ENCODE data around the gene MEF2C. TPM values are rescaled to one million over a fixed set of nuclear protein-coding genes. Genes with fewer than 3 reads are reported as not detected.

MEF2C gene
- polyA plus RNA-seq, 1 donor from 2014 or later, result 30.2 TPM

DNA sequence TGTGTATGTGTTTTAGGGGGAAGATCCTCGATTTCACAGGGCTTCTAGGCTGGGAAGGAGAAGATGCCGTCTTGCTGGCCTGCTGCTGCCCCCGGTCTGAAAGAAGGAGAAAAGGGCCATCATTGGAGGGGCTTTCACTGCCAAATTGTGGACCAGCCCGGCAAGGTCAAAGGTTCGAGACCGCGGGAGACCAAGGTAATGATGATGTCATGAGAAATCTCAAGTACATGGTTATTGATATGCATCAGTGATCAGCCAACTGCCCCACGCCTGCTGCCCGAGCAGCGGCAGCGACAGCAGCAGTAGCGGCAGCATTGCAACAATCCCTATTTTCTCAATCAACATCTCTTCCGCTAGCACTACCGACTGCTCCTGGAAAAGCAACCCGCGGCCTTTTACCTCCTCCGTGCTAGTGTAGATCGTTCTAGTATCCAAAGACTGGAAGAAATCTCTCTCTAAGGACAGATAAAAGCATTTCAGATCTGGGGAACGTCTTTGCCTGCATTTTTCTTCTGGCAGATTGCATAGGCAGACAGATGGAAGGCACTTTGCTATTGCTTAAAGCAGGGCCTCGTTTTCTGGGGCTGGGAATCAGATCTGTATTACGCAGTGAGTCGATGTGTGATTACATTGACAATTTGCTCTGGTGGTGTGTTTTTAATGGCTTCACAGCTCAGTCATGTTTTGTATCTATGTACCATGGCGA, 215.3 kb downstream of the MEF2C start:
- H3K4me3 ChIP-seq (ENCODE audit: low read length), result peak overlapping the region; percentile 82
- H3K4me2 ChIP-seq (ENCODE audit: low read length), result peak overlapping the region; percentile 95
- peak; percentile 76 for TF ChIP-seq POLR2AphosphoS5 (IDR thresholded peaks at IDR 0.05)
- no peak for TF ChIP-seq EP300 (conservative IDR thresholded peaks at IDR 0.05; ENCODE audit: poor library complexity, severe bottlenecking)
- TF ChIP-seq SMC3 (conservative IDR thresholded peaks at IDR 0.05; ENCODE audit: poor library complexity), result no peak
- TF ChIP-seq TAF1 (IDR thresholded peaks at IDR 0.05; ENCODE audit: low read depth), result peak; percentile 18
- TF ChIP-seq, protein P1, sequence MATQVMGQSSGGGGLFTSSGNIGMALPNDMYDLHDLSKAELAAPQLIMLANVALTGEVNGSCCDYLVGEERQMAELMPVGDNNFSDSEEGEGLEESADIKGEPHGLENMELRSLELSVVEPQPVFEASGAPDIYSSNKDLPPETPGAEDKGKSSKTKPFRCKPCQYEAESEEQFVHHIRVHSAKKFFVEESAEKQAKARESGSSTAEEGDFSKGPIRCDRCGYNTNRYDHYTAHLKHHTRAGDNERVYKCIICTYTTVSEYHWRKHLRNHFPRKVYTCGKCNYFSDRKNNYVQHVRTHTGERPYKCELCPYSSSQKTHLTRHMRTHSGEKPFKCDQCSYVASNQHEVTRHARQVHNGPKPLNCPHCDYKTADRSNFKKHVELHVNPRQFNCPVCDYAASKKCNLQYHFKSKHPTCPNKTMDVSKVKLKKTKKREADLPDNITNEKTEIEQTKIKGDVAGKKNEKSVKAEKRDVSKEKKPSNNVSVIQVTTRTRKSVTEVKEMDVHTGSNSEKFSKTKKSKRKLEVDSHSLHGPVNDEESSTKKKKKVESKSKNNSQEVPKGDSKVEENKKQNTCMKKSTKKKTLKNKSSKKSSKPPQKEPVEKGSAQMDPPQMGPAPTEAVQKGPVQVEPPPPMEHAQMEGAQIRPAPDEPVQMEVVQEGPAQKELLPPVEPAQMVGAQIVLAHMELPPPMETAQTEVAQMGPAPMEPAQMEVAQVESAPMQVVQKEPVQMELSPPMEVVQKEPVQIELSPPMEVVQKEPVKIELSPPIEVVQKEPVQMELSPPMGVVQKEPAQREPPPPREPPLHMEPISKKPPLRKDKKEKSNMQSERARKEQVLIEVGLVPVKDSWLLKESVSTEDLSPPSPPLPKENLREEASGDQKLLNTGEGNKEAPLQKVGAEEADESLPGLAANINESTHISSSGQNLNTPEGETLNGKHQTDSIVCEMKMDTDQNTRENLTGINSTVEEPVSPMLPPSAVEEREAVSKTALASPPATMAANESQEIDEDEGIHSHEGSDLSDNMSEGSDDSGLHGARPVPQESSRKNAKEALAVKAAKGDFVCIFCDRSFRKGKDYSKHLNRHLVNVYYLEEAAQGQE (IDR thresholded peaks at IDR 0.05; ENCODE audit: borderline replicate concordance), result peak; percentile 68
- peak; percentile 7 for TF ChIP-seq MXI1 (conservative IDR thresholded peaks at IDR 0.05; ENCODE audit: poor library complexity, severe bottlenecking)
- no peak for TF ChIP-seq EZH2 (IDR thresholded peaks at IDR 0.05; ENCODE audit: borderline replicate concordance, insufficient read depth, low read length, poor library complexity, severe bottlenecking)
- H3K27ac ChIP-seq (ENCODE audit: low read length), result peak overlapping the region; percentile 100
- peaks cover 100% of the 10 kb centered on the region for H3K79me2 ChIP-seq (replicated peaks; ENCODE audit: insufficient read depth, low read length)
- peaks cover 14% of the 10 kb centered on the region for H3K36me3 ChIP-seq (ENCODE audit: insufficient read depth, low read length)
- no peaks in the 10 kb centered on the region for H3K27me3 ChIP-seq (ENCODE audit: insufficient read depth, low read depth, low read length)
- H3F3A ChIP-seq (ENCODE audit: insufficient read depth, low read length, poor library complexity, severe bottlenecking), result peaks cover 18% of the 10 kb centered on the region
- H3K9me2 ChIP-seq (ENCODE audit: insufficient read depth, low read length), result no peaks in the 10 kb centered on the region
- no peaks in the 10 kb centered on the region for H3K9me3 ChIP-seq (ENCODE audit: low read length)
- no peak overlapping the region for H2AFZ ChIP-seq (ENCODE audit: low read depth, low read length)
- no peaks in the 10 kb centered on the region for H4K20me1 ChIP-seq (ENCODE audit: insufficient read depth)
- peak overlapping the region; percentile 96 for H3K9ac ChIP-seq (ENCODE audit: low read length)

Small RNA genes lying within 50 kb of the gene (small RNA-seq; reads per million reads assigned to genes)
- 0 reads per million in 3 experiments for gene AC008525.2
